B cell (primary cell): ENCODE measurements around the gene ERVW-1.

ENCODE experiments used
- CTCF ChIP-seq: fragments of 200-600 bp; IDR thresholded peaks from one replicate; pipeline ENCODE4 v1.8.0; 2022; ENCODE audit warnings: antibody characterized with exemption, mild to moderate bottlenecking
- EZH2 ChIP-seq: IDR thresholded peaks from 2 replicates; pipeline ENCODE4 v1.6.1; 2012; ENCODE audit warnings: borderline replicate concordance, low read depth, mild to moderate bottlenecking, moderate library complexity, low read length; ENCODE audit not compliant: insufficient read depth, poor library complexity, severe bottlenecking

- TF ChIP-seq EZH2 (no peak), CTCF (no peak)
These were observed 45.4 kb upstream of the ERVW-1 start for GRCh38 chr7:92523110-92523509.
